Stimulated activated CD4-positive, alpha-beta T cell treated with anti-CD3 and anti-CD28 coated beads, TNF-alpha, amount 100 ng/mL, for 24 hours (primary cell): ENCODE results near the gene HCN3.
A peak's percentile ranks its signal among the peaks of the same experiment; 100 is the strongest.

Source experiments
- DNase-seq, 3 experiments: peaks; one replicate each; pipeline ENCODE4 v3.0.0-alpha.2; 2020; ENCODE audit warnings: low read depth in 3 of 3

HCN3 gene

GRCh38 chr1:155254228-155254713, 23.0 kb upstream of the HCN3 start:
- DNase-seq = no peak

- DNase-seq = no peak
Observed at GRCh38 chr1:155254714-155255242, 22.5 kb upstream of the HCN3 start.

- peak; percentile 55 to 81 (median 72) for DNase-seq
Observed at GRCh38 chr1:155255243-155256007, 21.8 kb upstream of the HCN3 start, which contains the start of gene ENTREP3. Gene ENTREP3 (minus strand): TSS chr1:155255483. CDS start chr1:155254877, 606 bp downstream.

GRCh38 chr1:155256058-155256852, 21.0 kb upstream of the HCN3 start:
- DNase-seq = no peak

- DNase-seq = no peak
Observed at GRCh38 chr1:155260276-155260675, 17.0 kb upstream of the HCN3 start.

GRCh38 chr1:155261493-155261851, 15.8 kb upstream of the HCN3 start:
- DNase-seq = no peak

- DNase-seq = peak; percentile 77 to 86 (median 82)
Observed at GRCh38 chr1:155261852-155262673, 15.2 kb upstream of the HCN3 start, which contains the start of gene SCAMP3. Gene SCAMP3 (minus strand): TSS chr1:155262360. CDS start chr1:155262151, 209 bp downstream.

- DNase-seq = no peak
Observed at GRCh38 chr1:155263067-155263466, 14.2 kb upstream of the HCN3 start.

- no peak for DNase-seq
Observed at GRCh38 chr1:155266553-155266952, 10.7 kb upstream of the HCN3 start.

GRCh38 chr1:155267373-155267772, 9.9 kb upstream of the HCN3 start:
- no peak for DNase-seq

- DNase-seq = no peak
Observed at GRCh38 chr1:155268630-155269029, 8.6 kb upstream of the HCN3 start.

- DNase-seq = no peak
Observed at GRCh38 chr1:155269381-155269780, 7.9 kb upstream of the HCN3 start.

- DNase-seq = no peak
Observed at GRCh38 chr1:155272466-155273342, 4.6 kb upstream of the HCN3 start.

GRCh38 chr1:155273343-155274245, 3.7 kb upstream of the HCN3 start, which contains the start of gene CLK2:
Gene CLK2 (minus strand): TSS chr1:155273504. CDS start chr1:155270977, 2,527 bp downstream.
- peak; percentile 91 to 98 (median 94) for DNase-seq

- peak; percentile 25 to 73 (median 47) for DNase-seq
Observed at GRCh38 chr1:155277902-155278688, 832 bp downstream of the HCN3 start.

- DNase-seq = no peak
Observed at GRCh38 chr1:155278689-155279160, 1.5 kb downstream of the HCN3 start.

GRCh38 chr1:155279268-155279667, 2.0 kb downstream of the HCN3 start:
- DNase-seq = no peak

- no peak for DNase-seq
Observed at GRCh38 chr1:155282488-155283091, 5.3 kb downstream of the HCN3 start.
